ENCODE data around the gene DOCK8. TPM values are rescaled to one million over a fixed set of nuclear protein-coding genes. Genes with fewer than 3 reads are reported as not detected.

The DOCK8 gene
- total RNA-seq, 1 donor from 2014 or later, result 4.4 TPM

DNA sequence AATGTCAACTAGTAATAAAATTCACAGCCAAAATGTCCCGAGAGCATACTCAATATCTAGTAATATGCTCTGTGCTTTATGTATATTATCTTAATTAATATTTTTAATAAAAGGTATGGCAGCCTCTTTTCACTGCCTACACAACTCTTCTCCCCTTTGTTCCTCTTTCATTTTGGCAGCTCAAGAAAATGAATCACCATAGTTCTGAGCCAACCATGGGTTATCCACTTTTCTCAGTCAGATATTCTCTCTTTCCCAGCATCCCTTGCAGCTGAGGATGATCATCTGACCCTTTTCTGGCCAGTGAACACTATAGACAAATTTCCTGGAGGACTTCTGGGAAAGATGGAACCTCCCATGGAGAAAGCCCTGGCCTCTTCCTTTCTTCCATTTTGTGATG is 8.2 kb upstream of the DOCK8 start:
- Mint-ChIP-seq H3K27ac (ENCODE audit: unreplicated experiment) (no peak overlapping the region), H3K4me3 (ENCODE audit: unreplicated experiment) (no peak overlapping the region), H3K9me3 (ENCODE audit: unreplicated experiment) (no peaks in the 10 kb centered on the region), H3K4me1 (ENCODE audit: low read depth, unreplicated experiment) (no peaks in the 10 kb centered on the region), H3K36me3 (ENCODE audit: low read depth, unreplicated experiment) (no peaks in the 10 kb centered on the region), H3K27me3 (ENCODE audit: low read depth, unreplicated experiment) (no peaks in the 10 kb centered on the region)
- Histone ChIP-seq H4K20me1 (ENCODE audit: insufficient read depth, low read length) (no peaks in the 10 kb centered on the region), H3K79me2 (ENCODE audit: insufficient read depth, low read length) (no peaks in the 10 kb centered on the region), H3K4me3 (ENCODE audit: insufficient read depth, low read depth, low read length) (no peak overlapping the region), H3K4me2 (ENCODE audit: low read length) (no peak overlapping the region), H2AFZ (ENCODE audit: low read depth, low read length) (no peak overlapping the region), H3K9me3 (ENCODE audit: insufficient read depth, low read depth, low read length) (no peaks in the 10 kb centered on the region), H3K36me3 (ENCODE audit: insufficient read depth, low read length) (no peaks in the 10 kb centered on the region), H3K9ac (ENCODE audit: low read length) (no peak overlapping the region), H3K27me3 (ENCODE audit: insufficient read depth, low read length) (no peaks in the 10 kb centered on the region), H3K27ac (ENCODE audit: low read depth, low read length) (no peak overlapping the region), H3K4me1 (ENCODE audit: insufficient read depth, low read length) (no peaks in the 10 kb centered on the region)
- no peak for DNase-seq (ENCODE audit: low read depth)
- TF ChIP-seq, protein P1, sequence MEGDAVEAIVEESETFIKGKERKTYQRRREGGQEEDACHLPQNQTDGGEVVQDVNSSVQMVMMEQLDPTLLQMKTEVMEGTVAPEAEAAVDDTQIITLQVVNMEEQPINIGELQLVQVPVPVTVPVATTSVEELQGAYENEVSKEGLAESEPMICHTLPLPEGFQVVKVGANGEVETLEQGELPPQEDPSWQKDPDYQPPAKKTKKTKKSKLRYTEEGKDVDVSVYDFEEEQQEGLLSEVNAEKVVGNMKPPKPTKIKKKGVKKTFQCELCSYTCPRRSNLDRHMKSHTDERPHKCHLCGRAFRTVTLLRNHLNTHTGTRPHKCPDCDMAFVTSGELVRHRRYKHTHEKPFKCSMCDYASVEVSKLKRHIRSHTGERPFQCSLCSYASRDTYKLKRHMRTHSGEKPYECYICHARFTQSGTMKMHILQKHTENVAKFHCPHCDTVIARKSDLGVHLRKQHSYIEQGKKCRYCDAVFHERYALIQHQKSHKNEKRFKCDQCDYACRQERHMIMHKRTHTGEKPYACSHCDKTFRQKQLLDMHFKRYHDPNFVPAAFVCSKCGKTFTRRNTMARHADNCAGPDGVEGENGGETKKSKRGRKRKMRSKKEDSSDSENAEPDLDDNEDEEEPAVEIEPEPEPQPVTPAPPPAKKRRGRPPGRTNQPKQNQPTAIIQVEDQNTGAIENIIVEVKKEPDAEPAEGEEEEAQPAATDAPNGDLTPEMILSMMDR (IDR thresholded peaks at IDR 0.05; ENCODE audit: insufficient read depth, low read depth, low read length), result no peak
- TF ChIP-seq EZH2 (IDR thresholded peaks at IDR 0.05; ENCODE audit: insufficient read depth, low read length), result no peak
- no peak for FAIRE-seq

DNA sequence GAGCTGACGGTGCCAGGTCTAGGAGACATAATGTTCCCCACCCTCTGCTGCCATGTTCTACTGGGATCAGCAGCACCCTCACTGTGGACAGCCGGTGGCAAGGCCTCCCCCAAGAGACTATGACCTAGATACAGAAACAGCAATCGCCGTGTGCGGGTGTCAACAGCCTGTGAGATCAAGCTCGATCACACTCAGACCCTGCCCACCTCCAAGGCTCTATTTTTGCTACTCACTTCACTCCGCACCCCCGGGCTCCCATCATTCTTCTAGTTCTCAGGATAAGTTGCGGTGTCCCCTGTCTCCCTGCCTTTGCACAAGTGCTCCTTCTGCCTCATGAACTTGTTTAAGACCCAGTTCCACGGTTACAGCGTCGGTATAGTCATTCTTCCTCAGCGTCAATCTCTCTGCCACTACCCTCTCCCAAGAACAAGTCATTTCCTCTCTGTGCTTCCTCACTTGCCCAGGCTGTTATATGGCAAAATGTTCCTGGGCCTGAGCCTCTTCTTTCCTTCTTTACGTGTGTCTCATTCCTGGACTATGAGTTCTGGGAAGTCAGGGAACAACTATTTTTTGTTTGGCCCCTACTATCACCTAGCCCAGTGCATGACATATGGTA is 5.4 kb upstream of the DOCK8 start:
- Histone ChIP-seq H3K79me2 (ENCODE audit: insufficient read depth, low read length) (no peaks in the 10 kb centered on the region), H3K9ac (ENCODE audit: low read length) (no peak overlapping the region), H3K4me3 (ENCODE audit: insufficient read depth, low read depth, low read length) (no peak overlapping the region), H3K4me1 (ENCODE audit: insufficient read depth, low read length) (no peaks in the 10 kb centered on the region), H3K27ac (ENCODE audit: low read depth, low read length) (no peak overlapping the region), H2AFZ (ENCODE audit: low read depth, low read length) (no peak overlapping the region), H3K27me3 (ENCODE audit: insufficient read depth, low read length) (peaks cover 11% of the 10 kb centered on the region), H3K9me3 (ENCODE audit: insufficient read depth, low read depth, low read length) (no peaks in the 10 kb centered on the region), H3K4me2 (ENCODE audit: low read length) (no peak overlapping the region), H4K20me1 (ENCODE audit: insufficient read depth, low read length) (no peaks in the 10 kb centered on the region), H3K36me3 (ENCODE audit: insufficient read depth, low read length) (no peaks in the 10 kb centered on the region)
- Mint-ChIP-seq H3K4me3 (ENCODE audit: unreplicated experiment) (no peak overlapping the region), H3K9me3 (ENCODE audit: unreplicated experiment) (no peaks in the 10 kb centered on the region), H3K27ac (ENCODE audit: unreplicated experiment) (no peak overlapping the region), H3K36me3 (ENCODE audit: low read depth, unreplicated experiment) (no peaks in the 10 kb centered on the region), H3K27me3 (ENCODE audit: low read depth, unreplicated experiment) (peaks cover 2% of the 10 kb centered on the region), H3K4me1 (ENCODE audit: low read depth, unreplicated experiment) (no peaks in the 10 kb centered on the region)
- TF ChIP-seq, protein P1 (IDR thresholded peaks at IDR 0.05; ENCODE audit: insufficient read depth, low read depth, low read length), result no peak
- no peak for TF ChIP-seq EZH2 (IDR thresholded peaks at IDR 0.05; ENCODE audit: insufficient read depth, low read length)
- FAIRE-seq (no peak), DNase-seq (ENCODE audit: low read depth) (no peak)

DNA sequence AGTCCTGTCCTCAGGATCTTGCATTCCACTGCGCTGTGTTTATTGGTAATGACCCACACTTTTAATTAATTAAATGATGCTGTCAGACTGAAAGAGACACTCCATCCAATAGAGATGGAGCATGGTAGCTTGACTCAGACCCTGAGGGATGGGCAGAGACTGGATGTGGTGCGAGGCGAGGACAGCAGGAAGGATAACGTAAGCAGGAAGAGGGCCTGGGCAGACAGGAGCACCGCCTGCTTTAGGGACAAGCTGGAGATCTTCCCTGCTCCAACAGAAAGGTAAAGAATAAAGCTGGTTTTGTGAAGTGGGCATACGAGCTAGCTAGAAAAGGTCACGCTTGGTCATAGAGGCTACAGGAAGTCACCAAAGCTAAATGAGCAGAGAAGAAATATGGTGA is 3.6 kb upstream of the DOCK8 start:
- H3K4me1 Mint-ChIP-seq (ENCODE audit: low read depth, unreplicated experiment), result no peaks in the 10 kb centered on the region
- Histone ChIP-seq H3K4me3 (ENCODE audit: insufficient read depth, low read depth, low read length) (no peak overlapping the region), H4K20me1 (ENCODE audit: insufficient read depth, low read length) (no peaks in the 10 kb centered on the region)

More for the DNA sequence above, 3.6 kb upstream of the DOCK8 start:
- Histone ChIP-seq H3K36me3 (ENCODE audit: insufficient read depth, low read length) (no peaks in the 10 kb centered on the region), H2AFZ (ENCODE audit: low read depth, low read length) (no peak overlapping the region), H3K27me3 (ENCODE audit: insufficient read depth, low read length) (peaks cover 23% of the 10 kb centered on the region), H3K9me3 (ENCODE audit: insufficient read depth, low read depth, low read length) (no peaks in the 10 kb centered on the region), H3K4me1 (ENCODE audit: insufficient read depth, low read length) (no peaks in the 10 kb centered on the region), H3K79me2 (ENCODE audit: insufficient read depth, low read length) (no peaks in the 10 kb centered on the region), H3K4me2 (ENCODE audit: low read length) (no peak overlapping the region), H3K27ac (ENCODE audit: low read depth, low read length) (no peak overlapping the region), H3K9ac (ENCODE audit: low read length) (no peak overlapping the region)
- Mint-ChIP-seq H3K27ac (ENCODE audit: unreplicated experiment) (no peak overlapping the region), H3K36me3 (ENCODE audit: low read depth, unreplicated experiment) (no peaks in the 10 kb centered on the region), H3K27me3 (ENCODE audit: low read depth, unreplicated experiment) (peaks cover 2% of the 10 kb centered on the region), H3K9me3 (ENCODE audit: unreplicated experiment) (no peaks in the 10 kb centered on the region), H3K4me3 (ENCODE audit: unreplicated experiment) (no peak overlapping the region)
- DNase-seq (ENCODE audit: low read depth) (no peak), FAIRE-seq (no peak)
- TF ChIP-seq, protein P1 (IDR thresholded peaks at IDR 0.05; ENCODE audit: insufficient read depth, low read depth, low read length), result no peak
- no peak for TF ChIP-seq EZH2 (IDR thresholded peaks at IDR 0.05; ENCODE audit: insufficient read depth, low read length)
